ENCODE data around the gene GNAT3.

Gene GNAT3

GRCh38 chr7:80427218-80427617 lies 84.6 kb downstream of the GNAT3 start:
- Mint-ChIP-seq H3K4me1 (no peaks in the 10 kb centered on the region), H3K9me3 (no peaks in the 10 kb centered on the region), H3K27me3 (no peaks in the 10 kb centered on the region), H3K4me3 (no peak overlapping the region), H3K27ac (no peak overlapping the region)
- DNase-seq = no peak
- ATAC-seq = no peak

DNA sequence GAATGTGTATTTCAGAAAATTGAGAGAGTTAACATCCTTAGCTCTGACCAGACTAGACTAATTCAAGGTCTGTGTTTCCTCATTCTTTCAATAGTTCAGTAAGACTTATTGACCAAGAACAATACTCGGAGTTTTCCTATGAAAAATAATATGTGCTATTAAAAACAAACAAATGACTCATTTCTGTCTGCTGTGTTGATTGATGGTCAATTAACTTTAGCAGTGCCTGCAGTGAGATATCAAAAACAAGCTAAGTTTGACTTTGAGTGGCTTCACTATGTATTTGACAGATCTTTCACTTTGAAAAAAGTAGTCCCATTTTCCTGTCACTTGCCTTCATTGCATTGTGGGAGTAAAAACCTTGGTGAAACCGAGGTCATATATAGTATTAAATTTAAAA lies 91.0 kb downstream of the GNAT3 start:
- Mint-ChIP-seq H3K27me3 (no peaks in the 10 kb centered on the region), H3K9me3 (no peaks in the 10 kb centered on the region), H3K27ac (no peak overlapping the region), H3K4me1 (no peaks in the 10 kb centered on the region), H3K4me3 (no peak overlapping the region)
- DNase-seq = no peak
- ATAC-seq = no peak

- no peak for DNase-seq
- H3K27me3 Mint-ChIP-seq = no peaks in the 10 kb centered on the region
- H3K9me3 Mint-ChIP-seq = no peaks in the 10 kb centered on the region
- H3K27ac Mint-ChIP-seq = no peak overlapping the region
- no peak for ATAC-seq
- no peaks in the 10 kb centered on the region for H3K4me1 Mint-ChIP-seq
- no peak overlapping the region for H3K4me3 Mint-ChIP-seq
Observed at GRCh38 chr7:80417211-80417793, 94.6 kb downstream of the GNAT3 start.

GRCh38 chr7:80415522-80415921 lies 96.3 kb downstream of the GNAT3 start:
- Mint-ChIP-seq H3K27me3 (no peaks in the 10 kb centered on the region), H3K4me3 (no peak overlapping the region), H3K27ac (no peak overlapping the region), H3K9me3 (no peaks in the 10 kb centered on the region), H3K4me1 (no peaks in the 10 kb centered on the region)
- DNase-seq (no peak), ATAC-seq (no peak)

- ATAC-seq = no peak
- no peaks in the 10 kb centered on the region for H3K4me1 Mint-ChIP-seq
- no peak overlapping the region for H3K27ac Mint-ChIP-seq
- H3K9me3 Mint-ChIP-seq = no peaks in the 10 kb centered on the region
- no peak for DNase-seq
- no peaks in the 10 kb centered on the region for H3K27me3 Mint-ChIP-seq
- no peak overlapping the region for H3K4me3 Mint-ChIP-seq
Observed at GRCh38 chr7:80415114-80415513, 96.8 kb downstream of the GNAT3 start.

GRCh38 chr7:80414331-80414730 lies 97.5 kb downstream of the GNAT3 start:
- no peak for ATAC-seq
- no peaks in the 10 kb centered on the region for H3K4me1 Mint-ChIP-seq
- no peaks in the 10 kb centered on the region for H3K27me3 Mint-ChIP-seq

GRCh38 chr7:80413383-80413945 lies 98.4 kb downstream of the GNAT3 start:
- H3K4me1 Mint-ChIP-seq = no peaks in the 10 kb centered on the region
- H3K27ac Mint-ChIP-seq = peak overlapping the region in 1 of 2 donors; percentile 21
- no peaks in the 10 kb centered on the region for H3K9me3 Mint-ChIP-seq
- no peak overlapping the region for H3K4me3 Mint-ChIP-seq
- no peaks in the 10 kb centered on the region for H3K27me3 Mint-ChIP-seq
- ATAC-seq = no peak
- DNase-seq = no peak

More at GRCh38 chr7:80414331-80414730, 97.5 kb downstream of the GNAT3 start:
- H3K4me3 Mint-ChIP-seq = no peak overlapping the region
- no peak for DNase-seq
- H3K9me3 Mint-ChIP-seq = no peaks in the 10 kb centered on the region
- no peak overlapping the region for H3K27ac Mint-ChIP-seq

GRCh38 chr7:80412842-80413241 lies 99.0 kb downstream of the GNAT3 start:
- Mint-ChIP-seq H3K4me3 (no peak overlapping the region), H3K27ac (no peak overlapping the region), H3K27me3 (no peaks in the 10 kb centered on the region), H3K4me1 (no peaks in the 10 kb centered on the region), H3K9me3 (no peaks in the 10 kb centered on the region)
- DNase-seq = no peak
- ATAC-seq = peak; percentile 55

DNA sequence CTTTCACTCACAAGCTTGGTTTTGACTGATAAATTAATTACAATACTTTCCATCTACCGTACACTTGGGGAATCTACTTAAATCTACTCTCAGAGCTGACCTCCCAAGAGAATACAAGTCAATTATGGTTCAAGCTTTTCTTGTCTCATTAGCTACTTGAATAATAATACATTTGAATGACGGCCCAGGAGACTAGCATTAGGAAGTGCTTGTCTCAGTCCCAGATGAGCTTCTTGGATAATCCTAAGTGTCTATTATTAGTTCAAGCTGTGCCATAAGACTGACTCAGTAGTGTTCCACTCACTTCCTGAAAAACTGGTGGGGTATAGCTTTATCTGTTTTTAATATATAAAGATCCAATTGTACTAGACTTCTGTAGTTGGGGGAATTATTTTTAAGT lies 100.2 kb downstream of the GNAT3 start:
- no peaks in the 10 kb centered on the region for H3K27me3 Mint-ChIP-seq
- H3K27ac Mint-ChIP-seq = no peak overlapping the region
- no peaks in the 10 kb centered on the region for H3K9me3 Mint-ChIP-seq
- H3K4me1 Mint-ChIP-seq = no peaks in the 10 kb centered on the region
- ATAC-seq = no peak
- no peak overlapping the region for H3K4me3 Mint-ChIP-seq
- DNase-seq = no peak

- Mint-ChIP-seq H3K4me1 (no peaks in the 10 kb centered on the region), H3K27me3 (no peaks in the 10 kb centered on the region), H3K4me3 (no peak overlapping the region), H3K27ac (no peak overlapping the region), H3K9me3 (no peaks in the 10 kb centered on the region)
- DNase-seq (no peak), ATAC-seq (no peak)
Observed at GRCh38 chr7:80410081-80410480, 101.8 kb downstream of the GNAT3 start.

Measured in stimulated activated naive CD8-positive, alpha-beta T cell treated with anti-CD3 and anti-CD28 coated beads, Interleukin-15, amount 100 ng/mL, for 72 hours (primary cell).